H1 (cell line): ENCODE measurements around the gene WDR90. TPM values are rescaled to one million over a fixed set of nuclear protein-coding genes. Genes with fewer than 3 reads are reported as not detected.

Experiments
- HDAC2 ChIP-seq, 2 experiments: fragments of 300-600 bp in 1 of 2; sonication (generic) in 1 of 2; IDR thresholded peaks; 2 replicates each; pipeline ENCODE4 v1.6.1; 2011 to 2012; ENCODE audit warnings: low read depth in 2 of 2, low read length in 2 of 2, mild to moderate bottlenecking in 2 of 2, moderate library complexity in 2 of 2, borderline replicate concordance in 1 of 2, inconsistent platforms in 1 of 2
- NRF1 ChIP-seq: IDR thresholded peaks from 2 replicates; pipeline ENCODE4 v1.6.1; 2011; ENCODE audit warnings: mild to moderate bottlenecking, low read depth, low read length, improper control_type of control experiment
- RBBP5 ChIP-seq: IDR thresholded peaks from 2 replicates; pipeline ENCODE4 v1.7.1; 2012; ENCODE audit warnings: low read depth, mild to moderate bottlenecking, inconsistent platforms, low read length, moderate library complexity, borderline replicate concordance
- SP2 ChIP-seq: IDR thresholded peaks from 2 replicates; pipeline ENCODE4 v1.6.1; 2012; ENCODE audit warnings: mild to moderate bottlenecking, low read length, inconsistent platforms
- TEAD4 ChIP-seq: IDR thresholded peaks from 2 replicates; pipeline ENCODE4 v1.6.1; 2012; ENCODE audit warnings: low read depth, low read length, inconsistent platforms, mixed read lengths
- polyA plus RNA-seq, 7 experiments: library from polyadenylated mRNA; depleted of rRNA in 3 of 7; stranded (reverse) in 5 of 7; unstranded in 2 of 7; fragments of >200 nt in 5 of 7; fragments of 200-250 nt in 2 of 7; gene quantifications; 1 replicate in 5 of 7; 2 replicates in 1 of 7; 4 replicates in 1 of 7; pipeline versions ENCODE4 v1.2.1 to v1.2.3, GENCODE V29; 2011 to 2013; ENCODE audit warnings: missing spikeins in 2 of 7, mixed read lengths in 2 of 7
- total RNA-seq: library from RNA; stranded (reverse); fragmentation: NEBNext Ultra II Directional; extraction: Animal tissue kit (Norgen Biotek cat#: 25700); gene quantifications from 2 replicates; pipeline ENCODE4 v1.2.1, GENCODE V29; 2021
- TF ChIP-seq, protein P1 (sequence below): IDR thresholded peaks from 2 replicates; pipeline ENCODE4 v1.6.1; 2012; ENCODE audit warnings: inconsistent platforms

WDR90 gene
- total and polyA plus RNA-seq, 2 of the 8 experiments (the other 6 are each of a cell fraction or from before 2014, with no cell fraction given) = 24.0 to 47.2 TPM

DNA sequence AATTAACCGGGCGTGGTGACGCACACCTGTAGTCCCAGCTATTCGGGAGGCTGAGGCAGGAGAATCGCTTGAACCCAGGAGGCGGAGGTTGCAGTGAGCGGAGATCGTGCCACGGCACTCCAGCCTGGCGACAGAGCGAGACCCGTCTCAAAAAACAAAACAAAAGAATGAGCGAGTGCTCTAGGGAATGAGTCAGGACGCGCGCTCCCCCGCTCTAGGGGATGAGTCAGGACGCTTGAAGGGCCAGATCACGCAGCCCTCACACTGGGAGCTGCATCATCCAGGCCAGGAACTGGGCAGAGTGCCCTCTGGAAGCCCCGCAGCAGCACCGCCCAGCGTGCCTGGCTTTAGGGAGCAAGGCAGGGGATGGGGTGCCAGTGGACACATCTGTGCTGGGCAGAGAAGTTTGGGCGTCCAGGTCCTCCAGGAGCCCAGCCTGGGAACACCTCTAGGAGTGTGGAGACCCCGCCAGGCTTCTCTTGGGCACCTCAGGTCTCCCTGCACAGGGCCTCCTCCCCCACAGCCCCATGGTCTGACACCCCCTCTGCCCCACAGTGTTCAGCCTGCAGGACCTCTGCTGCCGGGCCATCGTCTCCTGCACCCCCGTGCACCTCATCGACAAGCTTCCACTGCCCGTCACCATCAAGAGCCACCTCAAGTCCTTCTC is 22.2 kb upstream of the WDR90 start (continued):
- TF ChIP-seq RBBP5 (no peak), NRF1 (no peak), HDAC2 (IDR thresholded peaks at IDR 0.05; ENCODE audit: borderline replicate concordance in 1 of 2, low read depth in 2 of 2, low read length in 2 of 2) (no peak), SP2 (no peak), TEAD4 (no peak)
- TF ChIP-seq, protein P1, sequence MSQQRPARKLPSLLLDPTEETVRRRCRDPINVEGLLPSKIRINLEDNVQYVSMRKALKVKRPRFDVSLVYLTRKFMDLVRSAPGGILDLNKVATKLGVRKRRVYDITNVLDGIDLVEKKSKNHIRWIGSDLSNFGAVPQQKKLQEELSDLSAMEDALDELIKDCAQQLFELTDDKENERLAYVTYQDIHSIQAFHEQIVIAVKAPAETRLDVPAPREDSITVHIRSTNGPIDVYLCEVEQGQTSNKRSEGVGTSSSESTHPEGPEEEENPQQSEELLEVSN = no peak
